Prostate gland (tissue), 2 donors: ENCODE results near the gene CD2AP. TPM values are rescaled to one million over a fixed set of nuclear protein-coding genes. Genes with fewer than 3 reads are reported as not detected.
"Not testable (repeated sequence)": the region's sequence is repeated elsewhere in the genome, so short reads cannot be mapped to it uniquely, and the experiment has no call there.

ENCODE experiments used
- DNase-seq: peaks from one replicate; pipeline ENCODE4 v3.0.0-alpha.2; 2019; ENCODE audit warnings: low spot score
- H3K27ac ChIP-seq, 2 donors: fragments of 200-600 bp; sonication (generic); 2 replicates each; pipeline ENCODE4 v1.5.1; 2017 to 2019
- H3K27me3 ChIP-seq: fragments of 200-600 bp; sonication (generic); replicated peaks from 2 replicates; pipeline ENCODE4 v1.5.1; 2019; ENCODE audit not compliant: insufficient read depth
- H3K36me3 ChIP-seq, 2 donors: fragments of 200-600 bp; sonication (generic); 1 replicate in 1 of 2; 2 replicates in 1 of 2; pipeline versions ENCODE4 v1.5.1 to v1.8.1; 2017 to 2019
- H3K4me1 ChIP-seq: fragments of 200-600 bp; sonication (generic); replicated peaks from 2 replicates; pipeline ENCODE4 v1.5.1; 2019
- H3K4me3 ChIP-seq, 2 donors: fragments of 200-600 bp; sonication (generic); 2 replicates each; pipeline ENCODE4 v1.5.1; 2017 to 2019
- H3K9me3 ChIP-seq: fragments of 200-600 bp; sonication (generic); 2 replicates; pipeline ENCODE4 v1.5.1; 2017
- CTCF ChIP-seq, 4 experiments: fragments of 200-600 bp in 2 of 4; fragments of 450-650 bp in 2 of 4; sonication (generic) in 2 of 4; IDR thresholded peaks; 1 replicate in 3 of 4; 2 replicates in 1 of 4; pipeline ENCODE4 v1.5.1; 2016 to 2019; ENCODE audit warnings: antibody characterized with exemption in 4 of 4, mild to moderate bottlenecking in 2 of 4, moderate library complexity in 2 of 4
- POLR2A ChIP-seq: fragments of 450-650 bp; IDR thresholded peaks from one replicate; pipeline ENCODE4 v1.6.1; 2016; ENCODE audit warnings: antibody characterized with exemption, mild to moderate bottlenecking
- POLR2AphosphoS5 ChIP-seq: sonication (generic); formaldehyde crosslinking; IDR thresholded peaks from one replicate; pipeline ENCODE4 v1.6.1; 2017; ENCODE audit warnings: antibody characterized with exemption
- WGBS: methylation state at CpG from one replicate; pipeline ENCODE4 v1.1.5; 2018; 5-methylcytosine and 5-hydroxymethylcytosine counted together
- intact Hi-C: fragments of 100-400 bp; cut with DNase I; formaldehyde crosslinking; loops from one replicate; pipeline ENCODE4 v1.14.2; 2022
- total RNA-seq, 2 donors: library from RNA; depleted of rRNA; stranded (reverse); fragments of >200 nt; gene quantifications; one replicate each; pipeline ENCODE4 v1.1.0, GENCODE V29; 2016

CD2AP gene
- total RNA-seq, 2 donors from 2014 or later = 30.3 to 33.6 TPM

GRCh38 chr6:47631797-47632196, 154.2 kb downstream of the CD2AP start:
- TF ChIP-seq POLR2A (no peak), CTCF (IDR thresholded peaks at IDR 0.05) (no peak), POLR2AphosphoS5 (no peak)
- WGBS = 39% methylated on average over 3 of the region's 3 CpGs
- intact Hi-C loops = loop anchor here (5.0 to 10.0 kb wide), 3 partner anchors 151 to 217 kb away; partner anchors contain the start of genes CD2AP and OPN5
- H3K27ac ChIP-seq = no peak overlapping the region
- H3K36me3 ChIP-seq = no peaks in the 10 kb centered on the region
- no peak for DNase-seq
- H3K27me3 ChIP-seq = no peaks in the 10 kb centered on the region
- no peaks in the 10 kb centered on the region for H3K9me3 ChIP-seq
- H3K4me1 ChIP-seq = no peaks in the 10 kb centered on the region
- no peak overlapping the region for H3K4me3 ChIP-seq

- DNase-seq = no peak
- Histone ChIP-seq H3K4me1 (no peaks in the 10 kb centered on the region), H3K36me3 (no peaks in the 10 kb centered on the region), H3K9me3 (no peaks in the 10 kb centered on the region), H3K4me3 (no peak overlapping the region), H3K27me3 (no peaks in the 10 kb centered on the region), H3K27ac (no peak overlapping the region)
- TF ChIP-seq CTCF (IDR thresholded peaks at IDR 0.05) = peak in 1 of 4 experiments; percentile 11
- no peak for TF ChIP-seq POLR2A
- intact Hi-C loops = loop anchor here (5.0 to 10.0 kb wide), 3 partner anchors 149 to 218 kb away; partner anchors contain the start of genes CD2AP and OPN5
- WGBS = 70% methylated on average over 3 of the region's 3 CpGs
Observed at GRCh38 chr6:47633141-47633540, 155.6 kb downstream of the CD2AP start.

GRCh38 chr6:47634210-47635047, 156.8 kb downstream of the CD2AP start:
- no peaks in the 10 kb centered on the region for H3K9me3 ChIP-seq
- no peak overlapping the region for H3K27ac ChIP-seq
- H3K36me3 ChIP-seq = no peaks in the 10 kb centered on the region
- no peak for TF ChIP-seq POLR2AphosphoS5
- no peak for TF ChIP-seq CTCF (IDR thresholded peaks at IDR 0.05)
- no peak for TF ChIP-seq POLR2A
- DNase-seq = no peak
- no peaks in the 10 kb centered on the region for H3K27me3 ChIP-seq
- intact Hi-C loops = loop anchor here (5.0 to 10.0 kb wide), 3 partner anchors 148 to 220 kb away; partner anchors contain the start of genes CD2AP and OPN5
- H3K4me3 ChIP-seq = no peak overlapping the region
- 88% methylated on average over 5 of the region's 5 CpGs for WGBS
- no peaks in the 10 kb centered on the region for H3K4me1 ChIP-seq

GRCh38 chr6:47646689-47647088, 169.1 kb downstream of the CD2AP start:
- no peaks in the 10 kb centered on the region for H3K36me3 ChIP-seq
- H3K27ac ChIP-seq = no peak overlapping the region
- intact Hi-C loops = no loop called here
- H3K27me3 ChIP-seq = no peaks in the 10 kb centered on the region
- no peaks in the 10 kb centered on the region for H3K4me1 ChIP-seq
- H3K4me3 ChIP-seq = no peak overlapping the region
- H3K9me3 ChIP-seq = no peaks in the 10 kb centered on the region
- DNase-seq = no peak
- TF ChIP-seq POLR2AphosphoS5 (no peak), POLR2A (no peak), CTCF (IDR thresholded peaks at IDR 0.05) (no peak)
- 69% methylated on average over 4 of the region's 4 CpGs for WGBS

GRCh38 chr6:47647188-47647587, 169.6 kb downstream of the CD2AP start:
- intact Hi-C loops = no loop called here
- 69% methylated on average over 1 of the region's 1 CpG for WGBS
- H3K9me3 ChIP-seq = no peaks in the 10 kb centered on the region

GRCh38 chr6:47647626-47648025, 170.0 kb downstream of the CD2AP start:
- WGBS = 90% methylated on average over 4 of the region's 4 CpGs
- H3K36me3 ChIP-seq, H3K27ac ChIP-seq, H3K9me3 ChIP-seq, DNase-seq, intact Hi-C loops, H3K4me3 ChIP-seq, H3K4me1 ChIP-seq, H3K27me3 ChIP-seq: not testable (repeated sequence)

More at GRCh38 chr6:47647188-47647587, 169.6 kb downstream of the CD2AP start:
- Histone ChIP-seq H3K27me3 (no peaks in the 10 kb centered on the region), H3K27ac (no peak overlapping the region), H3K36me3 (no peaks in the 10 kb centered on the region), H3K4me3 (no peak overlapping the region), H3K4me1 (no peaks in the 10 kb centered on the region)
- TF ChIP-seq CTCF (IDR thresholded peaks at IDR 0.05) = no peak
- TF ChIP-seq POLR2A = no peak
- no peak for DNase-seq
